ENCODE data around the gene HDX.

GRCh38 chrX:84469226-84469625 lies 33.0 kb downstream of the HDX start:
- TF ChIP-seq, protein P1, sequence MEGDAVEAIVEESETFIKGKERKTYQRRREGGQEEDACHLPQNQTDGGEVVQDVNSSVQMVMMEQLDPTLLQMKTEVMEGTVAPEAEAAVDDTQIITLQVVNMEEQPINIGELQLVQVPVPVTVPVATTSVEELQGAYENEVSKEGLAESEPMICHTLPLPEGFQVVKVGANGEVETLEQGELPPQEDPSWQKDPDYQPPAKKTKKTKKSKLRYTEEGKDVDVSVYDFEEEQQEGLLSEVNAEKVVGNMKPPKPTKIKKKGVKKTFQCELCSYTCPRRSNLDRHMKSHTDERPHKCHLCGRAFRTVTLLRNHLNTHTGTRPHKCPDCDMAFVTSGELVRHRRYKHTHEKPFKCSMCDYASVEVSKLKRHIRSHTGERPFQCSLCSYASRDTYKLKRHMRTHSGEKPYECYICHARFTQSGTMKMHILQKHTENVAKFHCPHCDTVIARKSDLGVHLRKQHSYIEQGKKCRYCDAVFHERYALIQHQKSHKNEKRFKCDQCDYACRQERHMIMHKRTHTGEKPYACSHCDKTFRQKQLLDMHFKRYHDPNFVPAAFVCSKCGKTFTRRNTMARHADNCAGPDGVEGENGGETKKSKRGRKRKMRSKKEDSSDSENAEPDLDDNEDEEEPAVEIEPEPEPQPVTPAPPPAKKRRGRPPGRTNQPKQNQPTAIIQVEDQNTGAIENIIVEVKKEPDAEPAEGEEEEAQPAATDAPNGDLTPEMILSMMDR (tag by site-specific recombination; IDR thresholded peaks at IDR 0.05), result no peak
- no peak for TF ChIP-seq OVOL3 (tag by site-specific recombination; IDR thresholded peaks at IDR 0.05)
- no peak for TF ChIP-seq ZNF391 (tag by site-specific recombination; IDR thresholded peaks at IDR 0.05; ENCODE audit: borderline replicate concordance, low read depth)
- TF ChIP-seq GLIS1 (tag by site-specific recombination; IDR thresholded peaks at IDR 0.05), result no peak
- no peak for TF ChIP-seq WT1 (tag by site-specific recombination; IDR thresholded peaks at IDR 0.05)
- no peak for TF ChIP-seq ZNF629 (tag by site-specific recombination; IDR thresholded peaks at IDR 0.05)
- no peak for TF ChIP-seq ZNF510 (tag by site-specific recombination; IDR thresholded peaks at IDR 0.05; ENCODE audit: insufficient replicate concordance)
- no peak for TF ChIP-seq ZNF549 (tag by site-specific recombination; IDR thresholded peaks at IDR 0.05)
- no peak for TF ChIP-seq ZNF610 (tag by site-specific recombination; IDR thresholded peaks at IDR 0.05; ENCODE audit: borderline replicate concordance)
- no peak for TF ChIP-seq ZNF274 (IDR thresholded peaks at IDR 0.05; ENCODE audit: low read length)
- no peak for TF ChIP-seq ZNF274 (tag by site-specific recombination; IDR thresholded peaks at IDR 0.05; ENCODE audit: borderline replicate concordance)
- no peak for TF ChIP-seq YY2 (tag by site-specific recombination; IDR thresholded peaks at IDR 0.05)
